Hindlimb muscle (tissue), 1 donor: ENCODE results near the gene RUNDC3A. TPM values are rescaled to one million over a fixed set of nuclear protein-coding genes. Genes with fewer than 3 reads are reported as not detected.

Source experiments
- DNase-seq: peaks from one replicate; pipeline ENCODE4 v3.0.0-alpha.2; 2013
- polyA plus RNA-seq: library from polyadenylated mRNA; unstranded; fragments of 120-200 nt; gene quantifications from one replicate; pipeline ENCODE4 v1.2.1, GENCODE V29; 2013; ENCODE audit not compliant: insufficient read length

RUNDC3A gene
- polyA plus RNA-seq, 1 donor: 1.1 TPM

GRCh38 chr17:44283344-44284023 lies 24.9 kb upstream of the RUNDC3A start:
- DNase-seq: no peak

GRCh38 chr17:44284024-44284400 lies 24.4 kb upstream of the RUNDC3A start:
- no peak for DNase-seq

GRCh38 chr17:44287651-44288050 lies 20.8 kb upstream of the RUNDC3A start:
- DNase-seq: no peak

- DNase-seq: no peak
Measured at GRCh38 chr17:44293509-44294226, 14.7 kb upstream of the RUNDC3A start.

- DNase-seq: no peak
Measured at GRCh38 chr17:44297975-44298374, 10.4 kb upstream of the RUNDC3A start.

- DNase-seq: no peak
Measured at GRCh38 chr17:44304651-44305050, 3.8 kb upstream of the RUNDC3A start.

- DNase-seq: no peak
Measured at GRCh38 chr17:44307387-44308186, 814 bp upstream of the RUNDC3A start.

GRCh38 chr17:44308865-44309264 lies 464 bp downstream of the RUNDC3A start:
- DNase-seq: no peak

GRCh38 chr17:44309472-44309871 lies 1.1 kb downstream of the RUNDC3A start:
- DNase-seq: no peak

GRCh38 chr17:44310188-44310587 lies 1.8 kb downstream of the RUNDC3A start:
- no peak for DNase-seq

- no peak for DNase-seq
Measured at GRCh38 chr17:44310609-44311376, 2.4 kb downstream of the RUNDC3A start.

GRCh38 chr17:44311562-44312181 lies 3.3 kb downstream of the RUNDC3A start:
- no peak for DNase-seq

GRCh38 chr17:44312396-44313104 lies 4.1 kb downstream of the RUNDC3A start:
- no peak for DNase-seq

GRCh38 chr17:44314031-44314430 lies 5.6 kb downstream of the RUNDC3A start:
- no peak for DNase-seq

GRCh38 chr17:44314524-44314868 lies 6.1 kb downstream of the RUNDC3A start:
- no peak for DNase-seq

GRCh38 chr17:44314869-44315661 lies 6.7 kb downstream of the RUNDC3A start:
- no peak for DNase-seq

GRCh38 chr17:44315760-44316731 lies 7.6 kb downstream of the RUNDC3A start:
- no peak for DNase-seq

- no peak for DNase-seq
Measured at GRCh38 chr17:44317545-44317944, 9.1 kb downstream of the RUNDC3A start.

- no peak for DNase-seq
Measured at GRCh38 chr17:44318077-44318892, 9.9 kb downstream of the RUNDC3A start.
